Lung microvascular endothelial cell (primary cell): Measurements from ENCODE around the gene TPCN1. TPM values are rescaled to one million over a fixed set of nuclear protein-coding genes. Genes with fewer than 3 reads are reported as not detected.

Experiments
- DNase-seq, 2 donors: peaks; one replicate each; pipeline versions ENCODE4 v3.0.0 to v3.0.0-alpha.2; 2010; ENCODE audit warnings: low read depth in 2 of 2
- total RNA-seq: library from RNA; depleted of rRNA; stranded (reverse); fragments of >200 nt; gene quantifications from 2 replicates; pipeline ENCODE4 v1.2.1, GENCODE V29; 2014

TPCN1 gene
- total RNA-seq, 1 donor from 2014 or later = 3.8 TPM

- DNase-seq = no peak
These were observed 3.7 kb downstream of the TPCN1 start for GRCh38 chr12:113224955-113225354.

DNA sequence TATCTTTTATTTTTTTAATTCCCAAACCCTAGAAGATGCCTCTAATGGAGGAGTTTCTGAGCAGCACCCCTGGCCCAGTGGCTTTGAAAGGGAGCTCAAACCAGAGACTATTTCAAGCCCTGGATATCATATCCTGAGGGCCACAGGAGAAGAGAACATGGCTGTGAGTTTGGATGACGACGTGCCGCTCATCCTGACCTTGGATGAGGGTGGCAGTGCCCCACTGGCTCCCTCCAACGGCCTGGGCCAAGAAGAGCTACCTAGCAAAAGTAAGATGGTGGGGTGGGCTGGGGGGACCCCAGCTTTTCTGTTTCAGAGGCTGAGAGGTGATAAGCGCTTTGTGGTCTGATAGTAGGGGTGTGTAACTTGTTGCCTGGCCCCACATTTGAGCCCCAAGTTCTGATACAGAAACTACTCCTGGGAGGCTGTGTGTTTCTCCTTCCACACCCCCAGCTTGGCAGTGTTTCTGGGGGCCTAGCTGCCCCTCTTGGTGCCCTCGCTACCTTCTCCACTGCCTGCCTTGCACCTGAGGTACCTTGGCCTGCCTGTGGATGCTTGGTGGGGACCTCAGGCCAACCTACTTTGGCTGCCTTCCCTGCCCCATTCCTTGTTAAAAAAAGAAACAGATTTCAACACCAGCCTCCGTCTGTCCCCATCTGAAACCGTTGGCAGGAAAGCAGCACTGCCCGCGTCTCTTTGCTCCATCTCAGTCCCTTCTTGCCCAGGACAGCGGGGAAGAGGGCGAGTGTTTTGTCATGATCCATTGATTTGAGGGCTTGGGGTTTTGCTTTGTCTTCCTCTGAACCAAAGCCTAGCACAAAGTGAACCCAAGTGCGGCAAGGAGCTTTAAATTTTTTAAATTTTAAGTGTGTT is 5.7 kb downstream of the TPCN1 start:
- DNase-seq = no peak

DNA sequence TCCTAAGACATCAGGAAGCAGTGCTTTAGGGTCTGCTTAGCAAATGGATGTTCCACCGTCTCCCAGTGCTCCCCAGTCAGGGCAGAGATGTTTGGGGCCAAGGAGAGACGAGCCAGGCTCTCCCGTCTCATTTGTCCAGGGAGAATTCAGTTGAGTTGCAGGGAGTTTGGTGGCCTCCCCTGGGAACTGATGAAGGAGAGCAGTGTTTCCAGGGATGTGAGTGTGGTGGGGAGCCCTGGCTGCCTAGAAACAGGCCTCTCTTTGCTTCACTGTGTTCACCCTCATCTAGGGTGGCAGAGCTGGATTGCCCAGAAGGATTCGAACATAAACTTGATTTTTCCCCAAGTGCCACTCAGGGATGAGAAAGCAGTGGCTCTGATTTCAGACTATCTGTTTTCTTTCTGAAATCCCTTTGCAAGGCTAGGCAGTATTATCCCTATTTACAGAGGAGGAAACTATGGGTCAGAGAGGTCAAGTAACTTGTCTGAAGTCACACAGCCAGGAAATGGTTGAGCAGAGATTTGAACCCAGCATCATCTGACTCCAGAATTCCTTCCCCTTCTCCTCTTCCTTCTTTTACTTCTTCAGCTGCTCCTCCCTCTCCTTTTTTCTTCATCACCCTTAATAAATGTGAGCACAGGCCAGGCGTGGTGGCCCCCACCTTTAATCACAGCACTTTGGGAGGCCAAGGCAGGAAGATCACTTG is 6.6 kb downstream of the TPCN1 start:
- peak in 1 of 2 donors; percentile 40 for DNase-seq

DNA sequence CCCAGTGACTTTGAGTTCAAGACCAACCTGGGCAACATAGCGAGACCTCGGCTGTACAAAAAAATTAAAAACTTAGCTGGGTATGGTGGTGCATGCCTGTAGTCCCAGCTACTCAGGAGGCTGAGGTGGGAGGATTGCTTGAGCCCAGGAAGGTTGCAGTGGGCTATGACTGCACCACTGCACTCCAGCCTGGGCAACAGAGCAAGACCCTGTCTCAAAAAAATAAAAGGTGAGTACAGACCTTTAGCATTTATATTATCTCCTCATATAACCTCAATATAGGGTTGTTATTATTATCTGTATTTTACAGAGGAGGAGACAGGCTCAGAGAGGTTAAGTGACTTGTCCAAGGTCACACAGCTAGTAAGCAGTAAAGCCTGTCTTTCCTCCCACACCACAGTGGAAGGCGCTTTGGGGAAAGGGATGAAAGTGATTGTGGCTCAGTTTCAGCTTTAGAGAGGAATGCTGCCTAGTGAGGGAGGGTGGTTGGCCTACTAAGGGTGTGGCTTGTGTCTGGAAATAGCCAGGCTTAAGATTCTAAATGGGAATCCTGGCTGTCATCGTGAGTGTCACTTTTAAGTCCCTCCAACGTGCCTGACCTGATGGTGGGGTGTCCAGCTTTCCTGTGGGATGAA is 7.2 kb downstream of the TPCN1 start:
- no peak for DNase-seq

DNA sequence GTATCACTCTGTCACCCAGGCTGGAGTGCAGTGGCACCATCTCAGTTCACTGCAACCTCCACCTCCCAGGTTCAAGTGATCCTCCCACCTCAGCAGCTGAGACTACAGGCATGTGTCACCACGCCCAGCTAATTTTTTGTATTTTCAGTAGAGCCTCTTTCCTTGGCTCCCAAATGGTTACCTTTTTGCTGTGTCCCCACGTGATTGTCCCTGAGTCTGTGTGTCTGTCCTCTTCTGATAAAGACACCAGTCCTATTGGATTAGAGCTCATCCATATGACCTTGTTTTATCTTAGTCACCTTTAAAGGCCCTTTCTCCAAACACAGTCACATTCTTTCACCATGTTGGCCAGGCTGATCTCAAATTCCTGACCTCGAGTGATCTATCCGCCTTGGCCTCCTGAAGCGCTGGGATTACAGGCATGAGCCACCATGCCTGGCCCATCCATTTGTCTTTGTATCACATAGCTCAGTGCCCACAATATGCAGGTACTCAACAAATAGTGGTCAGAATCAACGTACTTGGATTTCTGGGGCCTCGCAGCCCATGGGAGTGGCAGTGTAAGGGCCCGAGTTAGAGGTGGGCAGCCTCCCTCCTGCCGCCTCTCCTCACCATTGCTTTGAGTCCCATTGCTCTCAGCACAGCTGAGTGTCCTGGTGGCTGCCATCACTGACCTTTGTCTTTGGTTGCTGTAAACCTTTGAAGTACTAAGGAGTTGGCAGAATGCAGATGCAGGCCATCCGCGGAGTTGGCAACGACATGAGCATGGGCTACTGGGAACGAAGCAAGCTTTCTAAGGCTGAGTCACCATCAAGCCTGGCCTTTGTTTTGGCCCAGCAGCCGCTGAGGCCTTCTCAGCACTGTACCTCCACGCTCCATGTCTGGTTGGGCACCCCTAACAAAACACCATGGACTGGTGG is 9.3 kb downstream of the TPCN1 start:
- DNase-seq = peak in 1 of 2 donors; percentile 55

DNA sequence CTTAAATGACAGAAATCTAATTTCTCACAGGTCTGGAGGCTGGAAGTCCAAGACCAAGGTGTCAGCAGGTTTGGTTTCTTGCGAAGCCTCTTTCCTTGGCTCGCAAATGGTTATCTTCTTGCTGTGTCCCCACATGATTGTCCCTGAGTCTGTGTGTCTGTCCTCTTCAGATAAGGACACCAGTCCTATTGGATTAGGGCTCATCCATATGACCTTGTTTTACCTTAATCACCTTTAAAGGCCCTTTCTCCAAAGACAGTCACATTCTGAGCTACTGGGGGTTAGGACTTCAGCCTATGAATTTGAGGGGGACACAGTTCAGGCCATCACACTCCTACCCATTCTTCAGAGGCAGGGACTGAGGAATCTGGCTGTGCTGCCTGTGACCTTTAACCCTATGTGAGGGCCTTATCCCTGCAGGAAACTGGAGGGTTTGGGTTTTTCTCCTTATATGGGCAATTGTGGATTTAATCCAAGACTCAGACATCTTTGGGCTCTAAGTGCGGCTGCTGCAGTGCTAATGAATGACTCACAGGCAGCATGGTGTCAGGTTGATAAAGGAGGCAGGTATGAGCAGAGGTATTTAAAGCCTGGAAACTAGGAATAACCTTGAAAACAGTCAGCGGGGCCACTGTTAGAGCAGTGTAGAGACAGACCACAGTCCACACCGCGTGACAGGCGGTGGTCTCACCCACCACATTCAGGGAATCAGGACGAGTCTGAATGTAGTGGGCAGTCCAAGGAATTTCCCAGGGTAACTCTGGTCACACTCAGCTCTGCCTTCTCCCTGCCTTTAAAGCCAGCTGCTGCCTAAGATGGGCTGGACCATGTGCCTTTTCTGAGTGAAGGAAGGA is 10.2 kb downstream of the TPCN1 start:
- DNase-seq = peak in 1 of 2 donors; percentile 66

DNA sequence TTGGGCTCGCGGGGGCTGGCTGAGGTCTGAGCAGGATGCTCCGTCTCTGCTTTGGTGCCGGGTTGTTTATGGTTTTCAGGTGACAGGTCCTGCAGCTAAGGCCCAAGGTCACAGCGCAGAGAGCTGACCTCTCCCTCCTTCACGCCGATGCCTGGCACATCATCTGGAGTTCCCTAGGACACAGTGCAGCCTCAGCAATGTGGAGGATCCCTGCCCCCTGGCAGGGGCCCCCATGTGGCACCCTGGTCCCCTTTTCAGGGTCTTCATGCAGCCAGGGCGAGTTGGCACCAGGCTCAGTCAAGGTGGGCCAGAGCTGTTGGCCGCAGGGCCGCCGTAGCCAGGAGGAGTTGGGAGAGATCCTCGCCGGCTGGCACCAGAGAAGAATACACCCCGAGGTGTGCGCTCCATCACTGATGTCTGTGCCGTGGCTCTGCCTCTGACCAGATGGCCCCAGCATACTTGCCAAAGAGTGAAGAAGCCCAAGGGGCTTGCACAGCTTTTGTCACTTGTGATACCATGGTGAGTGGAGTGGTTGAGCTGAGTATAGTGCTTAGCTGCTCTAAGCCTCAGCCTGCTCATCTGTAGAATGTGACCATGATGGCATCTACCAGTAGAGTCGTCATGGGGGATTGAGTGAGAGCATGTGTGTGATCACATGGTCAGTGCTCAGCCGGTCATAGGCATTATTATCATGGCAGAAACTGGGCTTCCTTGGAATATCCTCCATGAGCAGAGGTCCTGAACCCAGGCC is 11.0 kb downstream of the TPCN1 start:
- no peak for DNase-seq

DNA sequence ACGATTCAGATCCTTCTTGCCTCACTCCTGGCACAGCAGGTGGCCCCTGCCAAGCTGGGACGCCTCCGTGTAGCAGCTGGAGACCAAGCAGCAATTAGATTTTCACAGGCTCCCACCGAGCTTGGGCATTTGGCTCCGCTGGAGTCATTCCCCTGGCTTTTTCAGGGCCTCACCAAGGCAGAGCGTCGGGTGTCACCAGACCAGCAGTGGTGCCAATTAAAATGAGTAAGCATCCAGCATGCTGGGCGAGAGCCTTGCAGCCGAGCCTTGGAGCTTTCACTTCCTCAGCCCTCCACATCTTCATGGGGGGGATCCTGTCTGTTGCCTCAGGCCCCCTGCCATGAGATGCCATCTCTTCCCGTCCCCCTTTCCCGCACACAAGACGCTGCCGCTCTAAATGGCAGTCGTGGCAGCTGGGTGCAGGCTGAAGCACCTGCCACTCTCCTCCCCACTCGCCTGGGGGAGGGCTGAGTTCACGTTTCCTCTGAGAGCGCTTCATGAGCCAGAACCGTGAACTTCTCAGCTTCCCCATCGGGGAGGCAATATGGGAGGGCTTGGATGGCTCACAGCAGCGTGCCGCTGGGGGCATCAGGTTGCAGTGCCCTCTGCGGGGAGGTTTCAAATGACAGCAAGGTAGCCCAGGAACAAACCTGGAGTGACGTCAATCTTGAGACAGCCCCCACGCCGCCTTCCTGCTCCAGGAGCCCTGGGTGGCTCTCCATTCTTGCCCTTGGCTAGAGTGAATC is 11.7 kb downstream of the TPCN1 start:
- no peak for DNase-seq

DNA sequence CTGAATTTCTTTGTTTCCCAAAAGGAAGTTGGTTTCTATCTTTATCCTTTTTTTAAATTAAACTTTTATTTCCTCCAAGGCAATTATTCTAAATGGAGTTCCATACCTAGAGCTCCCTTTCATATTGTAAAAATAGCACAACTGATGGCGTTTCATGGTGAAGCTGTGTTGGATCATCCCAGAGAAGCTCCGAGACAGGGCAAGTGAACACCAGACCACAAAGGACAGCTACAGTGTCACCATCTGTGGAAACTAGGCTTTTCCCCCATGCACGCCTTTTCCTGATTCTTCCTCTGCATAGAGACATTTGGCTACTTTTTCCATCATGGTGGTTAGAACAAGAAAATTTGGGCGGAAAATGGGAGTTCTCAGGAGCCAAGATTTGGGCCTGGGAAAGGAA is 12.7 kb downstream of the TPCN1 start:
- DNase-seq = no peak

DNA sequence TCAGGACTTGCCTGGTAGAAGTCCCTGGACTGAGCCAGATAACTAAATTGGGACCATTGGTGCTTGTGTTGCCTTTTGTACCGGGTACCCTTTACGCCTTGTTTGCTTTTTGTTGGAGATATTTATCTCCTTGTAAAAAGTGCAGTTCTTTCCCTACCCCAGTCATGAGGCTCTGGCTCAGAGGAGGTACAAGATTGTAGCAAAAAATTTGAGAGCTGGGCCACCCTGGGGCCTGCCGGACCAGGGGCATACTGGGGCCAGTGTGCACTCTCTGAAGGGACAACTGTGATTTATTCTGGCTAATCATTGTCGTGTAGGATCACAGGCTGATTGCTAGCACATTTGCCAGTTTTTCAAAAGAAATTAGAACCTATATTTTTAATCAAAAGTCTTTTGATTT is 13.2 kb downstream of the TPCN1 start:
- no peak for DNase-seq

GRCh38 chr12:113235976-113236375 is 14.7 kb downstream of the TPCN1 start:
- no peak for DNase-seq

GRCh38 chr12:113236539-113237399 is 15.5 kb downstream of the TPCN1 start:
- DNase-seq = peak in 1 of 2 donors; percentile 45

GRCh38 chr12:113237748-113238147 is 16.5 kb downstream of the TPCN1 start:
- DNase-seq = peak in 1 of 2 donors; percentile 46

GRCh38 chr12:113238309-113238708 is 17.0 kb downstream of the TPCN1 start:
- no peak for DNase-seq

DNA sequence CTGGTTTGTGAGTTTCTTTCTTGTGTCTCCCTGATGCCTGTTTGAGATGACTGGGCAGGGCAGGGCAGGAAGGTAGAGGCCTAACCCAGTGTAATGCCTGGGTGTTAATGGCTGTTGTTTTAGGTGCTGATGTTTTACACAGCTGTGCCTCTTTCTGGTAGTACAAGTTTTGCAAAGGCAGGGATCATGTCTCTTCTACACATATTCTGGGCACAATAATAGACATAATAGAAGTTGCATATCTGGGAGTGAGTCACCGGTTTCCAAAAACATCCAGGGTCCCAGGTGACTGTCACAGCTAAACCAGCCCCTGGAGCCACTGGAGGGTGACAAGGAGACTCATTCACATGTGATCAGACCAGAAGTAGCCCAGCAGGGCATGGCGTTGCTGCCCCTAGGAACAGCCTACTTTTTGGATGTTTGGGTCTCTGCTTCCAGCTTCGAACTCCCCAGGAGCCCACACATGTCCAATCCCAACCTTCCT is 18.1 kb downstream of the TPCN1 start:
- no peak for DNase-seq

DNA sequence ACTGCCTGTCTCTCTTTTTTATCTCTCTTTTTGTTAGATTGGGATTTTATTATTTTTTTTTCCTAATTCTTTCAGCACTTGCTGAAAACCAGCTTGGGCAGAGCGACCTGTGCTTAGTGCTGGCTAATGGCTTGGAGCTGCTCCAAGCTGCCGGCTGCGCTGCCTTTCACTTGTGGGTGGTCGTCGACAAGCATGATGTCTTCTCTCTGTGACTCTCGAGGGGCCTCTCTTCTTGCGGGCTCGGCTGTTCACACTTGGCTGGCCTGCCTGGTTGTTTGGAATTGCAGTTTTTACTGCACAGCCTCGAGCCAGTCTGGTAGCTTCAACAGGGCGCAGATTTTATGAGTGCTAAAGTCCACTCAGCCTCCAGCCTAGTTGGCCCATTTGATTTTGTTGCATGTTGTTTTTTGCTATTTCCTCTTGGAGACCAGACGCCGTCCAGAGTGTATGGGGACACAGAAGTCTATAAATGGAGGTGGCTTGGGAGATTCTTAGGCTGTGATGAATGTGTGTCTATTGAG is 18.6 kb downstream of the TPCN1 start:
- peak in 1 of 2 donors; percentile 43 for DNase-seq

DNA sequence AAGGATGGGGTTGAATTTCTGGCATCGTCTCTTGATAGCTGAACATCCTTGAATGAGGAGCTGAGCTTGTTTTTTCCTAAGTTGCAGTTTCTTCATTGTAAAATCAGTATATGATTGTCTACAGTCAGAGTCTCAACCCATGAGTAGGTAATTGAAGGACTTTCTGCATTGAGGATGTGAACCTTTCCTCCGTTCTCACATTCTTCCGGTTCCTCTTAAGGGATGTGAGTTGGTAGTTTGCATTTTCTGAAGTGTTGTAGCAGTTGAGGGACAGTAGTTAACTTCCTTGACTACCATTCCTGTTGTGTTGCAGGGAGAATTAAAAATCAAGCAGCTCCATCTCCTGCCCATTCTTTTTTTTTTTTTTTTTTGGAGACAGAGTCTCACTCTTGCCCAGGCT is 19.1 kb downstream of the TPCN1 start:
- no peak for DNase-seq
